Neural cell (in vitro differentiated cells): Measurements from ENCODE around the gene GRB7.

Experiments used
- EP300 ChIP-seq: fragments of 450-650 bp; conservative IDR thresholded peaks from 2 replicates; pipeline ENCODE4 v1.6.1; 2014; ENCODE audit warnings: antibody characterized with exemption, mild to moderate bottlenecking, moderate library complexity; ENCODE audit not compliant: poor library complexity, severe bottlenecking
- TF ChIP-seq, protein P1 (sequence below): IDR thresholded peaks from 2 replicates; pipeline ENCODE4 v1.6.1; 2012; ENCODE audit warnings: borderline replicate concordance

DNA sequence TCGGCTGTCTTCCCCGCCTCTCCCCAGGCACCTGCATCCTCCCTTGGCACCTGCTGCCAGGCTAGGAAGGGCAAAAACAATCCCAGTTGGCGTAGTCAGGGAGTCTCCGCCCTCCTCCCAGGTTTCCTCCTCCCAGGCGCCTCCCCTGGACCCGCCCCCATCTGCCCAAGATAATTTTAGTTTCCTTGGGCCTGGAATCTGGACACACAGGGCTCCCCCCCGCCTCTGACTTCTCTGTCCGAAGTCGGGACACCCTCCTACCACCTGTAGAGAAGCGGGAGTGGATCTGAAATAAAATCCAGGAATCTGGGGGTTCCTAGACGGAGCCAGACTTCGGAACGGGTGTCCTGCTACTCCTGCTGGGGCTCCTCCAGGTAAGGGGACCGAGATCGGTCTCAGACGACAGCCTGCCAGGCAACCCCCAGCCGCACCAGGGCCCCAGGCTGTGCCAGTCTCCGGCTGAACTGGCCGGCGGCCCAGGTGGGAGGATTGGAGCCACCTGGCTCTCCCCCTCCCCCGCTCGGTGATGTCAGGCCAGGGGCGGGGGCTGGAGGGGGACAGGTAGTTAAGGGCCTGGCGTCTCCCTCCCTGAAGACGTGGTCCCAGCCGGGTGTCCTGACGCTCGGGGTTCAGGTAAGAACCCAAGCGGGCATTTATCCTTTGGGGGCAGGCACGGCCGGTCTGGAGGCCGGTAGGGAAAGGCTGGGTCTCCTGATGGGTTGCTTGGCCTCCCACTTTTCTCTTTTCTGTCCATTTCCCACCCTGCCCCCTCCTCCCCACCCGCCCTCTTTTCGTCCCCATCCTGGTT is at the start of gene GRB7:
- TF ChIP-seq EP300: no peak
- TF ChIP-seq, protein P1, sequence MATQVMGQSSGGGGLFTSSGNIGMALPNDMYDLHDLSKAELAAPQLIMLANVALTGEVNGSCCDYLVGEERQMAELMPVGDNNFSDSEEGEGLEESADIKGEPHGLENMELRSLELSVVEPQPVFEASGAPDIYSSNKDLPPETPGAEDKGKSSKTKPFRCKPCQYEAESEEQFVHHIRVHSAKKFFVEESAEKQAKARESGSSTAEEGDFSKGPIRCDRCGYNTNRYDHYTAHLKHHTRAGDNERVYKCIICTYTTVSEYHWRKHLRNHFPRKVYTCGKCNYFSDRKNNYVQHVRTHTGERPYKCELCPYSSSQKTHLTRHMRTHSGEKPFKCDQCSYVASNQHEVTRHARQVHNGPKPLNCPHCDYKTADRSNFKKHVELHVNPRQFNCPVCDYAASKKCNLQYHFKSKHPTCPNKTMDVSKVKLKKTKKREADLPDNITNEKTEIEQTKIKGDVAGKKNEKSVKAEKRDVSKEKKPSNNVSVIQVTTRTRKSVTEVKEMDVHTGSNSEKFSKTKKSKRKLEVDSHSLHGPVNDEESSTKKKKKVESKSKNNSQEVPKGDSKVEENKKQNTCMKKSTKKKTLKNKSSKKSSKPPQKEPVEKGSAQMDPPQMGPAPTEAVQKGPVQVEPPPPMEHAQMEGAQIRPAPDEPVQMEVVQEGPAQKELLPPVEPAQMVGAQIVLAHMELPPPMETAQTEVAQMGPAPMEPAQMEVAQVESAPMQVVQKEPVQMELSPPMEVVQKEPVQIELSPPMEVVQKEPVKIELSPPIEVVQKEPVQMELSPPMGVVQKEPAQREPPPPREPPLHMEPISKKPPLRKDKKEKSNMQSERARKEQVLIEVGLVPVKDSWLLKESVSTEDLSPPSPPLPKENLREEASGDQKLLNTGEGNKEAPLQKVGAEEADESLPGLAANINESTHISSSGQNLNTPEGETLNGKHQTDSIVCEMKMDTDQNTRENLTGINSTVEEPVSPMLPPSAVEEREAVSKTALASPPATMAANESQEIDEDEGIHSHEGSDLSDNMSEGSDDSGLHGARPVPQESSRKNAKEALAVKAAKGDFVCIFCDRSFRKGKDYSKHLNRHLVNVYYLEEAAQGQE: no peak
